Testis (tissue), 2 donors: ENCODE data around the gene EHMT1.

Experiments
- CTCF ChIP-seq, 3 experiments: fragments of 450-650 bp in 2 of 3; fragments of 200-600 bp in 1 of 3; sonication (generic) in 1 of 3; IDR thresholded peaks; one replicate each; pipeline ENCODE4 v1.5.1; 2016 to 2019; ENCODE audit warnings: antibody characterized with exemption in 3 of 3, mild to moderate bottlenecking in 2 of 3, moderate library complexity in 1 of 3
- POLR2A ChIP-seq: fragments of 450-650 bp; IDR thresholded peaks from one replicate; pipeline ENCODE4 v1.6.1; 2017; ENCODE audit warnings: antibody characterized with exemption, mild to moderate bottlenecking, moderate library complexity

- TF ChIP-seq CTCF (IDR thresholded peaks at IDR 0.05) (no peak), POLR2A (no peak)
These were observed 87.1 kb downstream of the EHMT1 start for GRCh38 chr9:137705906-137706305.
